ENCODE measurements around the gene BDKRB1.

The BDKRB1 gene

GRCh38 chr14:96281486-96281885, 25.5 kb downstream of the BDKRB1 start:
- DNase-seq, result no peak

DNA sequence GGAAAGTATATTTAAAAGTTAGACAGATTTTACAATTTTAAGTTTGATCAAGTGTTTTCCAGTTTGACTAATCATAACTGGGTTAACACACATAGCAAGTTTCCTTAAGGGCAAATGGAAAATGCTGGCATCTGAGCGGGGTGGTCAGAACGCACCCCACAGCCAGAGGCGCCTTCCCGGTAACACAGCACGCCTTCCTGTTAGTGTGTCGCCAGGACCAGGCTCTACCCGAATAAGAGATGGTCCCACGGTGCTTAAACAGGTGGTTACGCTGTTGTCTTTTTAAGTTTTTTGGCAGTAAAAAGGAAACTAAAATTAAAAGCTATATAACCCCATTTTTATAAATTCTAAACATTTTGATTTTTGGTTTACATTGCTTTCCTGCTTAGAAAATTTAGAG, 28.0 kb downstream of the BDKRB1 start:
- no peak for DNase-seq

- DNase-seq, result no peak
These were observed 28.4 kb downstream of the BDKRB1 start for GRCh38 chr14:96284430-96284829.

DNA sequence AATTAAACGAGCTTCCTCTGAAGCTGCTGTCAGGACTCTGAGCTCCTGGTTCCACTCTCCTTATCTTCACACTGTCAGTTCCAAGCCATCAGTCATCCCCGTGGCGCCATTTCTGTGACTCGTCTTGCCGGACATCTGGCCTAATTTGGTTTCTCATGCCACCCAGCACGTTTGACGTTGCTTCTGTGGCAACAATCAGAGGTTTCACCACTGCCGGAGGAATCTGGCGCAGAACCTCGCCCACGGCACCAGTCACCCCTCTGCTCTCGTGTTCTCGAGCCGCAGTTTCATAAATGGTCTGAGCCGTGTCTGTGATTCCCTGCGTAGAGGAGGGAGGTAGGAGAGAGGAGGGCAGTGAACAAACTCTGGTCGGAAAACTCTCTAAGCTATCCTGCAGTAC, 29.7 kb downstream of the BDKRB1 start:
- DNase-seq, result no peak

DNA sequence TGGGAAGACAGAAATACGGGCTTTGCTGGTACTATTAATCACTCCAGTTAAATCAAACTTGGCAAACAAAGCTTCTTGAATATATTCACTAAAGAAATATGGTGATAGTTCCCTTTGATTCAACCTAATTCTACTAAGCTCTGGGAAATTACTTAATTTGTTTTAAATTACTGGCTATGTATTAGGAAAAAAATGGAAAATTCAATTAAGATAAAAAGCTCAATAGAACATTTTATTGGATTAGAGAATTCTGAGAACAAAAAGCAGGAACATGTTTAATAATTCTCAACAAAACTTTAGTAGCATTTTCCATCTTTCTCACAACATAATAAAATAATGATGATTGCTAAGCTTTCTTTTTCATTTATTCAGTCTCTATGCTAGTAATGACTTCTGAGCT, 30.2 kb downstream of the BDKRB1 start:
- no peak for DNase-seq

GRCh38 chr14:96287856-96288255, 31.8 kb downstream of the BDKRB1 start:
- no peak for DNase-seq

DNA sequence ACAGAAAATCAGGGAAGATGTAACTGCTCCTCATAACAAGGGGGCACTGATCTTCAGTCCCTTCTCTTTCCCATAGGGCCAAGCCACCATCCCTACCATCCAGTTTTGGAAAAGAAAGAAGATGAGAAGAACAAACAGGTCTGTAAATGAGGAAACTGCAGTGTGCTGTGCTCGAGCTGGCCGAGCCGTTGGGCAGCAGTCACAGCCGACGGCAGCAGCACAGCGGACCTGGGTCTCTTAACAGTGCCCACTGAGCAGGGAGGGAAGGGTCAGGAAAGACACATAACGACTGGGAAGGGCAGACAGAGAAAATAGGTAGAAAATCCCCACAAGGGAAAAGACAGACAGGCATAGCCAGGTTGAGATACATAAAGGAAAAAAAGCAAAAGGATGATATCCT, 38.2 kb downstream of the BDKRB1 start:
- DNase-seq, result no peak

GRCh38 chr14:96297000-96297399, 41.0 kb downstream of the BDKRB1 start:
- no peak for DNase-seq

- no peak for DNase-seq
These were observed 42.0 kb downstream of the BDKRB1 start for GRCh38 chr14:96297997-96298515.

DNA sequence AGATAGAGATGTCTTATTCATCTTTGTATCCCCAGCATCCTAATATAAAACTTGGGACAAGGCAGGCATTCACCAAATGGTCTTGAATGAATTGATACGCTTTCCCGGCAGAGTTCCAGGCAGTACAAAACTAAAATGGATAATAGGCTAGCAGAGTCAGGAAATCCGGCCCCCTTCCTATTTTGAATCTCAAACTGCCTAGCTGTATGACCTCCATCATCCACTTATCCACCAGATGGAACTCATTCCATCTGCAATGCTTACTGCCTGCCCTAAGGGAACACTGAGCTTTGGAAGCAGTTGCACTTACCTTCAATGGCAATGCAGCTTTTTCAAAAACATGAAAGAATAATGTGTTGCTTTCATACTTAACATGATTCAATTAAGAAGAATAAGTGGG, 43.4 kb downstream of the BDKRB1 start:
- DNase-seq, result no peak

- no peak for DNase-seq
These were observed 48.0 kb downstream of the BDKRB1 start for GRCh38 chr14:96303981-96304380.

- no peak for DNase-seq
These were observed 48.9 kb downstream of the BDKRB1 start for GRCh38 chr14:96304956-96305355.

GRCh38 chr14:96307434-96307833, 51.4 kb downstream of the BDKRB1 start:
- DNase-seq, result no peak

- DNase-seq, result no peak
These were observed 53.3 kb downstream of the BDKRB1 start for GRCh38 chr14:96309133-96309895.

DNA sequence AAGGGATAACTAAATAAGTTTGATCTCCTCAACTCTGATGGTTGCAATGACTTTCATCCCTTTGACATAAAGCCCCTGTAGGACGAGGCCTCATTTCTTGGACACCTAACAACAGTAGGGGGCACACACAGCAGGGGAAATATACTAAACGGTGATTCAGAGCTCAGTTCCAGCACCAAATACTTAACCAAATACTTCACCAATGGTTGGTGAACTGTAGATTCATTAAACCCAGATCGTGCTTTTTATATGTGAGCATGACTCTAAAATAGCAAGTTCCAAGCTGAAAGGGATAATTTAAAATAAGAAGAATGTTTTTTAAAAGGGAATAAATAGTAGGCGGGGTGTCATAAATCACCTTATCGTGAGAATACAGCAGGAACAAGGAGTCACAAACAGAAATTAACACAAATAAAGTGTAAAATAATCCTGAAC, 53.9 kb downstream of the BDKRB1 start:
- peak; percentile 14 for DNase-seq

DNA sequence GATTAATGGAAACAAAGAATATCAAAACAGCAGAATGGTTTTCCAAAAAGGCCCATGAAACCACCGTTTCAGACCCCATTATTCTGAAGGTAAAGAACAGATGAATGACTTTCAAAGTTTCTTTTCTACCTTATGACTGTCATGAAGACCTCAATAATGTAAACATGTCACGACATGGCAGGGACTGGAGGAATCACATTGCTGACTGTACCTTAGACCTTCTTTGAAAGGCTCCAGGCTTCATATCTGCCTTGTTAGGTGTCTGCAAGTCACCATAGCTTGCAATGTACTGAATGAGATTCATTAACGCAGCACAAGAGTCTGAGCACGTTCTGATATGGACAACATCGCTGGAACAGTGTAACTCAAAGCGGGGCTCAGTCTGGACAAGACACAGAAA, 54.9 kb downstream of the BDKRB1 start:
- no peak for DNase-seq

All from fibroblast of skin of scalp (primary cell).